ENCODE results near the gene CHN1.

CHN1 gene

GRCh38 chr2:174965992-174966744 lies 39.0 kb downstream of the CHN1 start:
- H3K27ac ChIP-seq: no peak overlapping the region
- TF ChIP-seq CTCF (IDR thresholded peaks at IDR 0.05) (no peak), ZFX (IDR thresholded peaks at IDR 0.05; ENCODE audit: borderline replicate concordance) (no peak)

GRCh38 chr2:174965551-174965950 lies 39.6 kb downstream of the CHN1 start:
- TF ChIP-seq ZFX (IDR thresholded peaks at IDR 0.05; ENCODE audit: borderline replicate concordance) (no peak), CTCF (IDR thresholded peaks at IDR 0.05) (no peak)
- no peak overlapping the region for H3K27ac ChIP-seq

GRCh38 chr2:174964404-174964803 lies 40.8 kb downstream of the CHN1 start:
- no peak overlapping the region for H3K27ac ChIP-seq
- TF ChIP-seq ZFX (IDR thresholded peaks at IDR 0.05; ENCODE audit: borderline replicate concordance) (no peak), CTCF (IDR thresholded peaks at IDR 0.05) (no peak)

- H3K27ac ChIP-seq: no peak overlapping the region
- TF ChIP-seq ZFX (IDR thresholded peaks at IDR 0.05; ENCODE audit: borderline replicate concordance) (no peak), CTCF (IDR thresholded peaks at IDR 0.05) (no peak)
These were observed 41.5 kb downstream of the CHN1 start for GRCh38 chr2:174963437-174964400.

- no peak overlapping the region for H3K27ac ChIP-seq
- TF ChIP-seq CTCF (IDR thresholded peaks at IDR 0.05): no peak
- no peak for TF ChIP-seq ZFX (IDR thresholded peaks at IDR 0.05; ENCODE audit: borderline replicate concordance)
These were observed 45.4 kb downstream of the CHN1 start for GRCh38 chr2:174959787-174960186.

- TF ChIP-seq ZFX (IDR thresholded peaks at IDR 0.05; ENCODE audit: borderline replicate concordance) (no peak), CTCF (IDR thresholded peaks at IDR 0.05) (no peak)
- H3K27ac ChIP-seq: no peak overlapping the region
These were observed 48.1 kb downstream of the CHN1 start for GRCh38 chr2:174957050-174957449.

- no peak for TF ChIP-seq ZFX (IDR thresholded peaks at IDR 0.05; ENCODE audit: borderline replicate concordance)
- TF ChIP-seq CTCF (IDR thresholded peaks at IDR 0.05): no peak
- no peak overlapping the region for H3K27ac ChIP-seq
These were observed 52.6 kb downstream of the CHN1 start for GRCh38 chr2:174952607-174953006.

All from 22Rv1 (cell line).